Hypothalamus (tissue), 51 donors: ENCODE results near the gene DNLZ.
A peak's percentile ranks its signal among the peaks of the same experiment; 100 is the strongest.
"Not testable (repeated sequence)": the region's sequence is repeated elsewhere in the genome, so short reads cannot be mapped to it uniquely, and the experiment has no call there.

Source experiments
- DNase-seq, 51 donors: peaks; one replicate each; lab custom pipeline; 2025; lab: John Stamatoyannopoulos, UW

Gene DNLZ

GRCh38 chr9:136363106-136363948, at the start of gene DNLZ:
DNLZ (minus strand) TSS chr9:136363744; CDS start chr9:136363714, 30 bp downstream.
- peak; percentile 28 to 98 (median 90) for DNase-seq

- DNase-seq, result peak in 17 of 51 donors; percentile 4 to 44 (median 22)
Measured at GRCh38 chr9:136412962-136413361, 49.4 kb upstream of the DNLZ start.

- no peak for DNase-seq
Measured at GRCh38 chr9:136411378-136411777, 47.8 kb upstream of the DNLZ start.

- DNase-seq, result peak; percentile 43 to 93 (median 81)
Measured at GRCh38 chr9:136410500-136411287, 47.1 kb upstream of the DNLZ start, which contains the start of the genes ENTR1 and PMPCA. ENTR1 (minus strand) TSS chr9:136410614; CDS start chr9:136410397, 217 bp downstream. PMPCA (plus strand) TSS chr9:136410658; CDS start chr9:136410669, 11 bp downstream.

DNA sequence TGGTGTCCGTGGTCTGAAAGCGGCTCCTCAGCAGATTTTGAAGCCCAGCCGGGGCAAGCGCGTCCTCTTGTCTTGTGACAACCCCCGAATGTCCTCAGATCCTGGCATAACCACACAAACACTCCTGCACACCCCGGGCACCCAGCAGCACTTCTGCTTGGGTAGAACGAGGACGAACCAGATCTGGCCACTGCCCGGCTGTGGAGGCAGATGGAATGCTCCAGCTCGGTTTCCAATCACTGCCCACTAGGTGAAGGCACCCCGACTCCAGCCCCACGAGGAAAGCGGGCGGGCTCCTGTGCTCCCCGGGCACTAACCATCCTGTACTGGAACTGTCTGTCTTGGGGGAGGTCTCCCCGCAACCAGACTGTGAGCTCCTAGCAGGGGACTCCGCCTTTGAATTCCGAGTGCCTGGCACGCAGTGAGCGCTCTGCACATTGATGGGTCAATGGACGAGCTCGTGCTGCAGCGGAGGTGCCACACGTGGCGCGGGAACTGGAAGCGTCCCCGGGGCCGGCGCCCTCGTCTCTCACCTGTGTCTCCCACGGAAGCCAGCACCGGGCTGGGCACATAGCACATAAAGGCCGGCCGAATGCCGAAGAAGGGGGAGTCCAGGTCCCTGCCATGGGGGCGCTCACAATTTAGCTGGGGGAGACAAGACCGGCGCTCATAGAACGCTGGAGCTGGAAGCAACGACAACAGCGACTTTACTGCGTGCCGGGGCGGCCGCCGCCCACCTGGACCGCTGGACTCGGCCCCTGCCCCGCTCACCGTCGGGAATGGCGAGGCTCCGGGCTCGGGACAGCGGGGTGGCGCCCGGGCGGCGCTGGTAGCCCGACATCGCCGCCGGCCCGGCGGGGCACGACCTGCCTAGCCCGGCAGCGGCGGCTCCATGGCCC, 46.3 kb upstream of the DNLZ start:
- peak in 22 of 51 donors; percentile 6 to 68 (median 27) for DNase-seq

- no peak for DNase-seq
Measured at GRCh38 chr9:136407911-136408310, 44.4 kb upstream of the DNLZ start.

DNA sequence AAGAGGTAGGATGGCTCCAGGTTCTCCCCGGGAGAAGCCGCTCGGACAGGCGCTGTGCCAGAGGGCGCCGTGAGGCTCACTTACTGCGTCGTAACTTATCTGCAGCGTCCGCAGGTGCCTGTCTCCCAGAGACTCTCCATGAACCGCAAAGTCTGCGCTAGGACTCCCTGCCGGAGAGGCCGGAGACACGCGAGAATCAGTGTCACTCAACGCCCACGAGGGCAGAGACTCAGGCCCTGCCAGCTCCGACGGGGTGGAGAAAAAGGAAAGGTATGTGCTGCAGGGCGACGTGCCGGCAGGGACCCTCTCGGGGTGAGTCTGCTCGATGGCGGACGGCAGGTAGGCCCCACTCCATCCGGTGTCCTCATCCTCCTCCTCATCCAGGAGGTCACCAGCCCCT, 43.5 kb upstream of the DNLZ start:
- DNase-seq, result not testable (repeated sequence)

GRCh38 chr9:136405904-136406303, 42.4 kb upstream of the DNLZ start:
- not testable (repeated sequence) for DNase-seq

GRCh38 chr9:136405481-136405880, 41.9 kb upstream of the DNLZ start:
- no peak for DNase-seq

GRCh38 chr9:136404801-136405136, 41.2 kb upstream of the DNLZ start:
- no peak for DNase-seq

- no peak for DNase-seq
Measured at GRCh38 chr9:136403915-136404800, 40.6 kb upstream of the DNLZ start.

DNA sequence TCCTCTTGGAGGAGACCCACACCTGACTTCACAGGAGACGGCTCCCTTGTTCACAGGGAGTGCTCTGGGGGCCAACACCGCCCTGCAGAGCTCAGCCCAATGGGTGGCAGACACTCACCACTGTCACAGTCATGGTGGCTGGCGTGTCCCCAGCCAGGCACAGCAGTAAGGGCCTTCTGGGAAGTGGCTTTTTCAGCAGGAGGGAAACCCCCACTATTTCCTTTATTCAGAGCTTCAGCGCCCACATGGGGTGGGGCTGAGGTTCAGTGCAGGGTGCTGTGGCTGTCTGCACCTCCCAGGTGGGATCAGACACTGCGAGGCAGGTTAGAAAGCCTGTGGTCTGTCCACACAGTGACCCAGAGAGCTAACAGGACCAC, 40.0 kb upstream of the DNLZ start:
- DNase-seq, result no peak

GRCh38 chr9:136402067-136402466, 38.5 kb upstream of the DNLZ start:
- DNase-seq, result no peak

DNA sequence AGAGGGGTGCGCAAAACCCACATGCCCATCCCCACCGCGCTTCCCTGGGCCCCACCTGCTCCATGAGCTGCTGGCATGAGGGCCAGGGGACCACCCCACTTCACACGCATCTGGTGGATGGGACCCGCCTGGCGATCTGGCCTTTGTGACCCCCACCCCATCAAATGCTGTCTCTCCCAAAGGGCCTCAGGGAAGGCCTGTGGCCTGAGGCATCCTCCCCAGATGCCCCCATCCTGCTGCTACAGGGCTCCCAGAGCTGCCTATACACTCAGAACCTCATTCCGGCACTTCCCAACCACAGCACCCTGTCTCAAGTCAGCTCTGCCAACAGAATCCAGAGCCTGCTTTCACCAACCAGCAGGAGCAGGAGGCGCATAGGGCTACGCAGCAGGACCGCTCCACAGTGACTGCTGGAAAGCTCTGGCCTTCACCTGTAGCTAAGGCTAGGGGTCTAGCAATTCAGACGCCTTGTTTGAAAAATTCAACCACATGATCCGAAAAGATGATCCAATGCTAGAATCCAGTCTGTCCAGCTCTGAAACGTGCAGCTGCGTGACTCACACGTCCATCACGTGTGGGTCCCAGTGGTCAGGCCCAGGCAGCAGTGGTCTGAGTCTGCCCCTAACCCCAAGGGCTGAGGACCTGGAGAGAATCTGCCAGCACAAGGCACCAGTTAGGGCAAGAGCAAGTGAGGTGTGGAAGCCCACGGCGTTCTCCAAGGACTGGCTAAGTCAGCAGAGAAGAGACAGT, 37.8 kb upstream of the DNLZ start:
- no peak for DNase-seq

DNA sequence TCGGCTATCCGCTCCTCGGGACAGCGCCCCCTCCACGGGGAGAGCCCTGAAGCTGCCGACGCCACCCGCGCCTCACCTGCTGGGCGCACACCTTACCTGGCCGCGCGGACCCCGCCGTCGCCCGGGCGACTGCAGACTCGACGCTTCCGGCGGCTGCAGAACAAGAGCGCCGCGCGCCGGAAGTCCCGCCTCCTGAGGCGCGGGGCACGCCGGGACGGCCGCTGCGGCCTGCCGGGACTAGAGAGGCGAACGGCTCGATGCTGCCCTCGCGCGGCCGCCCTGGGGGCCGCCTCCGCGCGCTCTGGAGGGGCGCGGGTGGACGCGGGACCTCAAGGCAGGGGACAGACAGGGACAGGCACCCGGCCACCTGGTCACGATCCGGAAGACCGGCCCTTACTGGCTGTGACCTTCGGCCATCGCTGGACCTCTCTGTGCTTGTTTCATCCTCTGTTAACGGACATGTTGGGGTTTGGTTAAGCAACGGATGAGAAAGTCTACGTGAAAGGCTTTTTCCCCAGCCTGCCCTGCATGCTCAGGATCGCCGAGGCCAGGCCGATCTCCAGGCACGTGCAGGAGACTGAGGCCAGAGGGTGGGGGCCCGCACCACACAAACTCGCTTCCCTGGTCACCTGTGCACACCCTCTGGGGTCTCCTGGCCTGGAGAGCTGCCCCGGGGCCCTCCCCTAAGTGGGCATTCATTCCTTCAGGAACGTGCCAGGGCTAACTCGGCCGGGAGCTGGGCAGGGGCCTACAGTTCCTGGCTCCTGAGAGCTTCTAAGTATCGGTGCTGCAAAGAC, 36.7 kb upstream of the DNLZ start, which contains the start of gene SNAPC4:
Gene SNAPC4, minus strand, starts transcription at position 133 of the 797 bp plus-strand sequence. CDS start 1,742 bp downstream, outside the sequence.
- DNase-seq, result peak; percentile 8 to 85 (median 65)

GRCh38 chr9:136399176-136400037, 35.9 kb upstream of the DNLZ start:
- DNase-seq, result no peak

GRCh38 chr9:136398286-136398685, 34.7 kb upstream of the DNLZ start:
- no peak for DNase-seq
